Measurements from ENCODE around the gene TP53BP2. TPM values are rescaled to one million over a fixed set of nuclear protein-coding genes. Genes with fewer than 3 reads are reported as not detected.

The TP53BP2 gene
- total RNA-seq, 1 donor from 2014 or later, result 52.9 TPM

GRCh38 chr1:223755992-223756775 is 89.6 kb downstream of the TP53BP2 start:
- ChIA-PET CTCF (no interaction called here), POLR2A (no interaction called here)
- no peaks in the 10 kb centered on the region for H3K27me3 Mint-ChIP-seq
- DNase-seq, result no peak
- H3K9me3 Mint-ChIP-seq, result no peaks in the 10 kb centered on the region
- TF ChIP-seq CTCF (IDR thresholded peaks at IDR 0.05), result no peak
- no peaks in the 10 kb centered on the region for H3K4me1 Mint-ChIP-seq
- H3K4me3 Mint-ChIP-seq, result no peak overlapping the region
- peaks cover 75% of the 10 kb centered on the region for H3K36me3 Mint-ChIP-seq (ENCODE audit: low read depth)
- H3K27ac Mint-ChIP-seq, result no peak overlapping the region
- intact Hi-C loops (cut with micrococcal nuclease), result no loop called here
- no peak for ATAC-seq (ENCODE audit: low read depth)

- POLR2A ChIA-PET, result no interaction called here
- Mint-ChIP-seq H3K27ac (no peak overlapping the region), H3K9me3 (no peaks in the 10 kb centered on the region), H3K36me3 (ENCODE audit: low read depth) (peaks cover 74% of the 10 kb centered on the region), H3K27me3 (no peaks in the 10 kb centered on the region), H3K4me3 (no peak overlapping the region), H3K4me1 (no peaks in the 10 kb centered on the region)
- CTCF ChIA-PET, result no interaction called here
- DNase-seq (no peak), ATAC-seq (ENCODE audit: low read depth) (no peak)
- intact Hi-C loops (cut with micrococcal nuclease), result no loop called here
- TF ChIP-seq CTCF (IDR thresholded peaks at IDR 0.05), result no peak
These were observed 90.3 kb downstream of the TP53BP2 start for GRCh38 chr1:223755432-223755792.

GRCh38 chr1:223754681-223755431 is 90.9 kb downstream of the TP53BP2 start:
- no peak for TF ChIP-seq CTCF (IDR thresholded peaks at IDR 0.05)
- H3K4me1 Mint-ChIP-seq, result no peaks in the 10 kb centered on the region
- no peak overlapping the region for H3K27ac Mint-ChIP-seq
- no peak for ATAC-seq (ENCODE audit: low read depth)
- DNase-seq, result no peak
- H3K4me3 Mint-ChIP-seq, result no peak overlapping the region
- no peaks in the 10 kb centered on the region for H3K27me3 Mint-ChIP-seq
- peaks cover 75% of the 10 kb centered on the region for H3K36me3 Mint-ChIP-seq (ENCODE audit: low read depth)
- intact Hi-C loops (cut with micrococcal nuclease), result no loop called here
- H3K9me3 Mint-ChIP-seq, result no peaks in the 10 kb centered on the region
- ChIA-PET POLR2A (no interaction called here), CTCF (no interaction called here)

GRCh38 chr1:223752721-223753515 is 92.8 kb downstream of the TP53BP2 start:
- Mint-ChIP-seq H3K27ac (no peak overlapping the region), H3K27me3 (no peaks in the 10 kb centered on the region), H3K9me3 (no peaks in the 10 kb centered on the region), H3K36me3 (ENCODE audit: low read depth) (peaks cover 67% of the 10 kb centered on the region), H3K4me3 (no peak overlapping the region), H3K4me1 (peaks cover 9% of the 10 kb centered on the region)
- TF ChIP-seq CTCF (IDR thresholded peaks at IDR 0.05), result no peak
- ChIA-PET CTCF (interaction anchor here (0.7 to 1.6 kb wide), 3 partner anchors 54 to 57 kb away, joined by 3 to 9 read pairs (median 5); no protein-coding TSS in a partner anchor), POLR2A (no interaction called here)
- DNase-seq (no peak), ATAC-seq (ENCODE audit: low read depth) (no peak)
- intact Hi-C loops (cut with micrococcal nuclease), result no loop called here
